HG03571 (cell line): ENCODE results near the gene TFCP2.

Experiments used
- ATAC-seq: cut with Tn5 transposase; IDR thresholded peaks from one replicate; pipeline ENCODE4 v1.9.1; 2021; ENCODE audit not compliant: unreplicated experiment

Gene TFCP2

DNA sequence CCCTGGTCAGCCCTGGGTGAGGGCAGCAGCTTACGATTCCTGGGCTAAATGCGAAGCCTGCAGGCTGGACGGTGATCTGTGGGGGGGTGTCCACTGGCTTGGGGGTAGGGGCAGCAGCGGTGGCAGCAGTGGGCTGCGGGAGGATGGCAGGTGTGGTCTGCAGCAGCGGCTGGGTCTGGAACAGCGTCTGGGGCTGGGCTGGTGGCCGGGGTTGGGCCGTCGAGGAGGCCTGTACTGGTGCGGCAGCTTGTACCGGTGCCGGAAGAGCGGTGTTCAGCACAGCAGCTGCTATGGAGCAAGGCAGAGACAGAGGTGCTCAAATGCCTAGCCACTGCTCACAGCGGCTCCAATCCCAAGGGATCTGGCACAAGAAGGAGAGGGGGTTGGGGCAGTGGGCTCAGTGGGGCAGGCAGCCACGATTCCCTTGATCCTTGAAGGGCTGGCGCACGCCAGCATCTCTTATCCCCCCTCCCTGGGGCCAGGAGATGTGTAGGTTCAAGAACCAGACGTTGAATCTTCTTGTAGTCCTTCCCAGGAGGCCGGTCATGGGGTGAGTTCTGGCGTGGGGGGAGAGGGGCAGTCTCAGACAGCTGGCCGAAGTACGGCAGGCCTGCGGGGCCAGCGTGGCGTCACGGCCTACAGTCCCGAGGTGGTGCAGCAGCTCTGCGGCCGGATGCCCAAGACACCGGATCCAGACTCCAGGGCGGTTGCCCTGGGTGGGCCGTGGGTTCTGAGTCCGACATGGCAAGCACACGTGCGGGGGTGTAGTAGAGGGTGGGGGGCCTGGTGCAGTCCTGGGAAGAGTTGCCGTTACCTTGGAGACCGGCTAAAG lies 25.0 kb upstream of the TFCP2 start:
- no peak for ATAC-seq

DNA sequence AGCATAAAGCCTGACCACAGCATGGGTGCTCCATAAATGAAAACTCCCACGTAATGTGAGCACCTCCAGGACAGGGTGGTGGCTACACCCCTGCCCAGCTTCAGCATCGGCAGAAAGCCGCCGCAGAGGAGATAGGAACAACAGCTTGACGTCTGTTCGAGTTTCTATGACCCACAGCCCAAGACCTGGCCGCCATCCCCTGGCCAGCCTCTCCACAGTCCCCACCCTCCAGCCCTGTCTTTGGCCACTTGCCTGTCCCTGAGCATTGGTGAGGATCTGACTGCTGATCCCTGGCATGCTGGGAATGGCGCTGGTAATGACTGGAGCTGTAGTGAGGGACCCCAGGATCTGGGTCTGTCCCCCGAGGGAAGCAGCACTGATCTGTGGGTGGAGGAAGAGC lies 23.6 kb upstream of the TFCP2 start:
- no peak for ATAC-seq

DNA sequence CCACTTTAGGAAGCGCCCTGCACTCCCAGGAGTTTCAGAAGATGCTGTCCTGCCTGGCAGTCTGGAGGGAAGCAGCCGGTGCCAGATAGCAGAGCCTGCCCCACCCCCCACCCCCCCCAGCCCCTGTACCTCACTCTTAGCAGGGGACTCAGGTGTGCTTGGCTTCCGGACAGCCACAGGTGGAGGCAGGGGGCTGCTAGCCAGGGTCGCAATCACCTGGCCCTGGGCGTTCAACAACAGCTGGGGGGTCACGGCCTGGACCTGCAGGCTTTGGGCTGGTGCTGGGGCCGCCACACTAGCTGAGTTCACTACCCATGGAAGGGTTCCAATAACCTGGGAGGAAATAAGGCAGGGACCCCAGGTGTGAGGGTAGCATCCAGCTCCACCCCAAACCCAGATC lies 22.9 kb upstream of the TFCP2 start:
- ATAC-seq = no peak

DNA sequence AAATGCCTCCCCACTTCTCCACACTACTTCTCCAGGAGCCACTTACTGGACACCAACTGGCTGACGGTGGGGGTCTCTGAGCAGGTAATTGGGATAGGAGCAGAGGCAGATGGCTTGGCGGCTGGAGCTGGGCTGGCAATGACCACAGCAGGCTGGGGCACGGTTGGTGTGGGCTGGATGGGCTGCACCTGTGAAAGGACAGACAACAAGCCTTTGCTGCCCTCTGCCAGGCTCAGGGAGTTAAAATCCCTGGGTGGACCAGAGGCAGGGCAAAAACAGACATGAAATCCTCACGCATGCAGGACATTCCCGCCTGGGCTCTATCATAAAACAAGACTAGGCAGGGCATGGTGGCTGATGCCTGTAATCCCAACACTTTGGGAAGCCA lies 19.3 kb upstream of the TFCP2 start:
- no peak for ATAC-seq

DNA sequence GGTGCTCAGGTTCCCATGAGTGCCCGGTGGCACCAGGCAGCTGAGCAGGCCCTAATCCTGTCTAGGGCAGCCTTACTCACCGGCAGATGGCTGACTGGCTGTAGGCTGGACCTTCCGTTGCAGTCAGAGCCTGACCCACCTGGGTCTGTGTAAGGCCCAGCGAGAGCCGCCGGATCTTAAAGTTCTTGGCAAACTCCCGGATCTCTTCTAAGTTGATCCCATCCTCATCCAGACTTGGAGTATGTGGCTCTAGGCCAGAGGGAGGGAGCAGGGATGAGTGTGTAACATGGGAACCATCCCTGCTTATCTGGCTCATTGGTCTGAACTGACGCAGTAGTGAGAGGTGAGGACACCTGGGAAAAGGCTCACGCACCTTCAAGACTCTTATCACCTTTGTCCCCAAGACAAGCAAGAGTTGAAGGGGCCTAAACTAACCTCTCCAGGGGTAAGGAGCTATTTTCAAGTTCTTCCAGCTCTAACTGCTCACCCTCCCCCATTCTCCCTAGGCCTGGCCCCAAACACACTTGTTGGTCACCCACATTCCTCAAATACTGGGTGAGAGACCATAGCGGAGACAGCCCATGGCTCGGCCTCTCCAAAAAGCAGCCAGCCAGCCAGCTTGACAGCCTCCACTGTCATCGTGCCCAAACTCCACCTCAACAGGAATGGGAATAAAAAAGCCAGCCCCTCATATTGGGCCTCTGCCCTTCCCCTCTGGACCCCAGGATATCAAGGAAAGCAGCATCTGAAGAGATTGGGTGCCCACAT lies 18.8 kb upstream of the TFCP2 start:
- ATAC-seq = no peak

DNA sequence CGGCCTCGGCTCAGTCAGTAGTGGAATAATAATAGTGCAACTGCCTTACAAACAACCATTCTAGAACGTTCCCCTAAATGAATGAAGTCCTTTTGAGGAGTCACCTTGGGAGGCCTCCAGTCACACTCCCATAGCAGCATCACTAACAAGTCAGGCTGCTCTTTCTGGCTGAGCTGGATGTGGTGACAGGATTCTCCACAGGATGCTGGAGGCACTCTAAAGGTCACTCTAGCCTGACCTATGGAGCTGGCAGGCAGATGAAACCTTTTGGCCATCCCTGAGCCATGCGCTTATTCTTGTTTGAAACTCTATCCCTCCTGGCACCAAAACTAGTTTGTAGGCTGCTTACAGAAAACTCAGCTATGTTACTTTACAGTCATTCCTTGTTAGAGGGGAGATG lies 17.9 kb upstream of the TFCP2 start:
- ATAC-seq = no peak

DNA sequence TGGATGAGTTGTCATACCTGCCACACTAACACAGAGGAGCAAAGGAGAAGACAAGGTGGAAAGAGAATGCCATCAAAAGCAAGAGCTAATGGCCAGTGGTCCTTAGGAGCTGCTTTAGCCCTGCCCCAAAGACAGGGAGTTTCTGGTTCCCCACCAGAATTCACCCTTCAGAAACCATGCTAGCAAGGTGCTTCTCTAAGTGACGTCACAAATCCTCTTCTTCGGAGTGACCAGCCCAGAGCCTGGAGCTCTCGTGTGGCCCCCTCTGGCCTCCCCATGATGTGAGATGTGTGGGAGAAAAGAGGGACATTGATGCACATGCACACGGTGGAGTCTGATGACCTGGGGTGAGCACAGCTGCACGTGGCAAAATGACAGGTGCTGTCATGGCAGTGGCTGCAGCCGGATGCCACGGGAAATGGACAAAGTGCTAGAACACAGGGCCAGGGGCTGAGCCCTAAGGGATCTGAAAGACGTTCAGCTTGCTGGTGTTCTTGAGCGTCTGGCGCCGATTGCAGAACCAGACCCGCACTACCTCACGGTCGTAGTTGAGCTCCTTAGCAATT lies 16.9 kb upstream of the TFCP2 start:
- ATAC-seq = no peak

DNA sequence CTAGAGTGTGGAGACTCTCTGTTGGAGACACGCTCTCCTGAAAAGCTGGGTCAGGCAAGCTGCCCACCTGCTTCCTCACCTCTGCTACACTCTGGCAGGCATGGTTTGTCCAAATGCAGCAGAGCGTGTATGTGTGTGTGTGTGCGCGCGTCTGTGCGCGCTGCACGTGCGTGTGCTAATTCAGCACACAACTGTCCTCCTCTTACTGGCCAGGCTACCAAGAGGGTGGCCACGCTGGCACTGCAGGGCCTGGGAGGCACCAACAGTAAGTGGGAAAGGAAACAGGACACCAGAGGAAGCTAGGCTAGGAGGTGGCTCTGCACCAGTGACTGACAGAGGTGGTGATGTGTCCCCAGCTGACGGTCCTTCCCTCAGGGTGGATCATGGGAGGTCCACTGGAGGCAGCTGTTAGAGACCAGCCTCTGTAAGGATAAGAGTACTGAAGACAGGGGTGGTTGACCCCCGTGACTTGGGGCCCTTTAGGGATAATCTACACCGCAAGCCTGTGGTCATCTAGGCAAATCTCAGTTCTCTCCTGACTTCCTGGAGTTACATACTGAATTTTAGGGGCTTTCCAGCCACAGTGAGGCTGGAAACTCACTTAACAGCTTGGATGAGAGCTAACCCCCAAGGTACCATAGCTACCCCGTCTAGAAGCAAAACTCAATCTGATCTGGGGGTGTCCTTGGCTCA lies 15.6 kb upstream of the TFCP2 start:
- ATAC-seq = peak; percentile 53

DNA sequence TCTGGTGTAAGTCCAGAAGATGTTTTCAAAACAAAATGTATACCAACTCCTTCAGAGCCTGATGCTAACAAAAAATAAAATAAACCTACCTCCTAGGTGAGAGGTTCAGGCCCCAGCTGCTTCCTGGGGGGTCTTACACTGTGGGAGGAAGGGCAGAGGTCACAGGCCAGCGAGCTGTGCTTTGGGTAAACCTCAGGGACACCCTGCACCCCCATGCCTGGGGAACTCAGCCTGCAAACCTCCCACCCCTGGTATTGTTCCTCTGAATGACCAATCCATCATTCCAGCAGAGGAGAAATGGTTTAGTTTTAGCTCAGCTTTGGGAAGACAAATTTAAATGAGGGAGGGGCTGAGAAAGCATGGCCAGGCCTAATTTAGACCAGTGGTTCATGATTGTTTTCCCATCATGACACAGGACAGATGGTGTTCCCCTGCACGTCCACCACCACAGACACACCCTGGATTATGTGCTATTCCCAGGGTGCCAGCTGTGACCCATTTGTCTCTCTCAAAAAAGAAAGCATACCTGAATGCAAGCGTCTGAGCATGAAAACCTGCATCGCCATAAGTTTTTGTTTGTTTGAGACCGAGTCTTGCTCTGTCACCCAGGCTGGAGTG lies 14.5 kb upstream of the TFCP2 start:
- ATAC-seq = no peak

DNA sequence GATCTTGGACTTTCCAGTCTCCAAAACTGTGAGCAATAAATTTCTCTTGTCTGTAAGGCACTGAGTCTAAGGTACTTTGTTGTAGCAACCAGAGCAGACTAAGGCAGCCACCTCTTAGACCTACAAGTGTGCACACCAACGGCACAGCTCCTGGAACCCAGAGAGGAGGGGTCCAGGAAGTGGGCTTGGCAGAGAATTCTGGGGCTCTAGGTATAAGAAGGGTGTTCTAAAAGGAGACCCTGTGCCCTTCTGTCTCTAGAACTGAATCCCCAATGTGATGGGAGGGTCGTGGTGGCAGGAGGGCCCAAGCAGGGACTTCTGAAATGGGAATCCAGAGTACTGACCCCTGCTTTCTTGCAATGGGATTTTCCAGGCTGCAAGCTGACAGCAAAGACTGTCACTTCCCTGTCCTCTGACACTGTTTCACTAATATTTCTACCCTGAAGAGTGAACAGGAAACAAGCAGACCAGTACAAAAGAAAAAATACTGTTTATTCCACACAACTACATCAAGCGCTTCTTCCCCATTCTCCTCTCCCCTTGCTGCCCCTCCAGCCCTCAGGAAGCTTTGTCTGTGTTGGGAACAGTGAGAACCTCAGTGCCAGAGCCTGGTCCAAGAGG lies 13.6 kb upstream of the TFCP2 start:
- ATAC-seq = no peak

DNA sequence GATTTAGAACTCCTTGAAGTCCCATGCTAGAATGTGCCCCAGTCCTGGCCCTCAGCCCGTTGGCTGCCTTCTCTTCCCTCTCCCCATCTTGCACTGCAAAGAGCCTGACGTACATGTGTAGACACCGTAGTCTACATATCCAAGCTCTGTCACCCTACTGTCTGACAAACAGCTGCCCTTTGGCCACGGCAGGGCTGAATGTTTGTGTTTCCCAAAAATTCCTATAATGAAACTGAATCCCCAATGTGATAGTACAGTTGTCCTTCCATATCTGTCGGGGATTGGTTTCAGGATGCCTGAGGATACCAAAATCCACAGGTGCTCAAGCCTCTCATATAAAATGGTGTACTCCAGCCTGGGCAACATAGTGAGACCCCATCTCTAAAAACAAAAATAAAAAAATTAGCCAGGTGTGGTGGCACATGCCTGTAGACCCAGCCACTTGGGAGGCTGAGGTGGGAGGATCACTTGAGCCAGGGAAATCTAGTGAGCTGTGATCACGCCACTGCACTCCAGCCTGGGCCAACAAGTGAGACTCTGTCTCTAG lies 12.3 kb upstream of the TFCP2 start:
- ATAC-seq = no peak

DNA sequence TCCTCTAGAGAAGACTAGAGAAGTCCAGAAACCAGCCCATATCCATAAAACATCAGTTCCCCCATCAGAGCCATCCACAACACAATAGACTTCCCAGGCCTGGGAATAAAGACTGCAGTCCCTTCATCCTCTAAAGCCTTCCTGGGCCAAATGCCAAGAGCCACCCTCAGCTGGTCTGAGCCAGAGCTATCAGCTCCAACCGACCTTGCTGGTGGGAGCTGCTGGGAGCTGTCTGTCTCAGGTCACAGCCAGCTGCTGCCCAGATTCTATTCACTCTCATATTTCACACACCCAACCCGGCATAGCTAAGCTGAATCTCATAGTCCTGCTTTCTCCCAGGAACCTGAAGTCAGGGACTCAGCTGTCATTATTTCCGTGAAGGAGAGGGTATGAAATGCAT lies 10.9 kb upstream of the TFCP2 start:
- ATAC-seq = no peak

DNA sequence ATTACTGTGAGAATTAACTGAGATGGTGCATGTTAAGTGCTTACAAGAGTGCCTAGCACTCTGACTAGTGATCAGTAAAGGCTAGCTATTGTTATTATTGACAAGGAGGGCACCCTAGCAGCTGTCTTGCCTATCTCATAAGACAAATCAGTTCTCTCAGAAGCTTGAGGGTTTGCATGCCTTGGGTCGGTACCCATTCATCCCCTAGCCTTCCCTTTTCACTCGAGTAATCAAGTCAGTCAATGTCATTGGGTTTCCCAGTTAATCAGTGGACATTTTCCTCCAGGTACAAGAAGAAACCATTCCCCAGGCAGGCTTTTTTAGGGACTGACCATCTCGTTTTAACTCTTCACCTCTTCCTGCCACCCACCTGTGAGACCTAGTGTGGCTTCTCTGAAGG lies 10.4 kb upstream of the TFCP2 start:
- no peak for ATAC-seq

DNA sequence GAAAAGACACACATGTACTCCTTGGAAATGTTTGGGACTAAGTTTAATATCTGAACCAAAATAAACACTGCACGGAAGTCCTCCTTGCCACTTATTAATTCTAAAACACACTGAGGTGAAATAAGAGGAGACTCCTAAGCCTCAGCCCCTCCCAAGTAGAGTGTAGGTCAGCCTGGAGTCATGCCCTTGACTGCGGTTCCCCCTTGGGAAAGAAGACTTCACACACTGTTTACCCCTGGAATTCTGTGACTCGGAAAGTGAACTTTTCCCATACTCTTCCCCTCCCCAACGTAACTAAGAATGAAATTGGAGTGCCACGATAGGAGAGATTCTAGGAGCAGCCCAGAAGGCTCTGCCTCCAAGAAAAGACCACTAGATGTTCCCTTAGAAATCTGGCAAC lies 8.6 kb upstream of the TFCP2 start:
- no peak for ATAC-seq

DNA sequence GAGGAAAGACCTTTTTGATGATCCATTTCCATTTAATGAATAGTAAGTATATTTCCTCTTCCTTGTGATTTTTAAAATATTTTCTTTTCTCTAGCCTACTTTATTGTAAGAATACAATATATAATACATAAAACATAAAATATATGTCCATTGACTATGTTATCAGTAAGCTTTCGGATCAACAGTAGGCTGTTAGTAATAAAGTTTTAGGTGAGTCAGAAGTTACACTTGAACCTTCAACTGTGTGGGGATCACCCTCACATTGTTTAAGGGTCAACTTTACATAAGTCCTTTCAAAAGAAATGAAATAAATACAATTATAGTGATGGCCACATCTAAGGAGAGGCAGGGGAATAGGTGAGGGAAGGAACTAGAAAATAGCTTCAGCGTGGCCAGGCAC lies 5.0 kb upstream of the TFCP2 start:
- no peak for ATAC-seq

DNA sequence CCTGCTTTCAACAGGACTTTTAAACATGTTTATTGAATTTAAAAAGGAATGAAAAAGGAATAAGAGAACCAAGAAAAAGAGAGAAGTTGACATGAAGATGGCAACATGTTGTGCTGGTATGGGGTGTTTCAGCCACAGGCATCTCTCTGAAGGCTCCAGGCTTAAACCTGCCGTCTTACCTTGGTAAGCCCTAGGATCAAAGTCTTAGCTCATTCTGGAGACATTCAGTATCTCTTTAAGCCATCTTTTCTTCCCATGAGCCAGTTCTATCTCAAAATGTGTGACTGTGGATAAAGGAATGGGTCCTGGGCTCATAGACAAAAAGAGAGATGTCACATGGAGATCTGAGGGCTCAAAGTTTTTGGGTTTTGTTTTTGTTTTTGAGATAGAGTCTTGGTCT lies 1.6 kb upstream of the TFCP2 start:
- no peak for ATAC-seq

DNA sequence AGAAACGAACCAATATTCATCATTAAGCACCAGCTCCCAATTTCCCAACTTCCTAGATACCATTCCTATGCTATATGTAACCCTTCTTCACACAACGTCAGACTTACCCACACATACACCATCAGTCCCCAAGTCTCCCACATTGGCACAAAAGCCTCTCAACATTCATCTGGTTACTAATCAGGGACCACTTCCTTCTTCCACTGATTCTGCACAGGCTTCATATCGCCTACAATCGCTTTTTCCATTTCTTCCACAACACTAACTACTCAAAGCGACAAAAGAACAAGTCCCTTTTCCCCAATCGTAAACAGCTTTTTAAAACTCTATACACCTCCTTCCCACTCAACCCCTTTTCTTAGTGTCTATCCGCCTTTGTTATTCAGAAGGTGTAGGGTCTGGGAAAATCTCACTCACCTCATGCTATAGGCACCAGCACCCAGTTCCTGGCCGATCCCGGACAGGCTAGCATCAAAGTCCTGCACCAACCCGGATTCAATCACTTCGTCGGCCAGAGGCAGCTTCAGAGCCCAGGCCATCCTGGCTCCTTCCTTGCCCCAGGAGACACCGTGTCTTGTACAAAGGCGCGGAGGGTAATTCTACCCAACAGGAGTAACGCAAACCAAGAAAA lies 936 bp downstream of the TFCP2 start:
- no peak for ATAC-seq

DNA sequence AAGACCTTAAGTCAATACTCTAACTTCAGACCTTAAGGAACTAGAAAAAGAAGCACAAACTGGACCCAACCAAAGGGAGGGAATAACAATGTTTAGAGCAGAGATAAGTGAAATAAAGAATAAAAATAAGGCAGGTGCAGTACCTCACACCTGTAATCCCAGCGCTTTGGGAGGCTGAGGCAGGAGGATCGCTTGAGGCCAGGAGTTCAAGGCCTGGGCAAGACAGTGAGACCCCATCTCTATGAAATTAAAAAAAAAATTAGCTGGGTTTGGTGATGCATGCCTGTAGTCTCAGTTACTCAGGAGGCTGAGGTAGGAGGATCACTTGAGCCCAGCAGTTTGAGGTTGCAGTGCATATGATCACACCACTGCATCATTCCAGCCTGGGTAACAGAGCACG lies 9.1 kb downstream of the TFCP2 start:
- no peak for ATAC-seq

DNA sequence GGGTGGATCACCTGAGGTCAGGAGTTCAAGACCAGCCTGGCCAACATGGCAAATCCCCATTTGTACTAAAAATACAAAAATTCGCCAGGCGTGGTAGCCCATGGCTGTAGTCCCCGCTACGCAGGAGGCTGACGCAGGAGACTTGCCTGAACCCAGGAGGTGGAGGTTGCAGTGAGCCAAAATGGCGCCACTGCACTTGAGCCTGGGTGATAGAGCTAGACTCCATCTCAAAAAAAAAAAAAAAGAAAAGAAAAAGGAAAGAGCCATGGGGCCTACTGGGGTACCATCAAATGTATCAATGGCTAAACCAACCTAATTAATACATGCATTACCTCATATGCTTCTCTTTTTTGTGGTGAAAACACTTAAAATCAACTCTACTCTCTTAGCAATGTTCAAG lies 10.7 kb downstream of the TFCP2 start:
- ATAC-seq = no peak
